Fibroblast of skin of scalp (primary cell): ENCODE results near the gene EGR1.

ENCODE experiments used
- DNase-seq: peaks from one replicate; pipeline ENCODE4 v3.0.0-alpha.2; 2013

EGR1 gene

GRCh38 chr5:138508958-138509357, 43.7 kb downstream of the EGR1 start:
- DNase-seq, result no peak

- DNase-seq, result no peak
Observed at GRCh38 chr5:138514021-138514420, 48.7 kb downstream of the EGR1 start.

- no peak for DNase-seq
Observed at GRCh38 chr5:138515556-138516245, 50.4 kb downstream of the EGR1 start.

- no peak for DNase-seq
Observed at GRCh38 chr5:138517437-138517836, 52.2 kb downstream of the EGR1 start.
